Endothelial cell of umbilical vein (primary cell): Measurements from ENCODE around the gene KRT12. TPM values are rescaled to one million over a fixed set of nuclear protein-coding genes. Genes with fewer than 3 reads are reported as not detected.

Experiments used
- BruUV-seq: library from RNA; stranded (reverse); fragments of 400-500 nt; replicated peaks from 2 replicates; lab custom pipeline; 2021; lab: Mats Ljungman, UMichigan
- CTCF ChIA-PET: fragments of 300-600, 350-600 bp; sonication (Branson Sonifier 250); formaldehyde crosslinking; loops from one replicate; lab custom pipeline; 2021; ENCODE audit warnings: antibody characterized with exemption, inconsistent platforms; lab: Charles Lee
- POLR2A ChIA-PET: fragments of 300-600, 350-600 bp; sonication (Branson Sonifier 250); formaldehyde crosslinking; loops from one replicate; lab custom pipeline; 2021; ENCODE audit warnings: antibody characterized with exemption, inconsistent platforms; lab: Charles Lee
- DNase-seq: peaks from one replicate; pipeline ENCODE4 v3.0.0-alpha.2; 2011; ENCODE audit warnings: low read depth, low spot score
- FAIRE-seq: peaks from 2 replicates; lab custom pipeline; 2011; peaks lifted over from hg19 to GRCh38; lab: Jason Lieb, UNC
- H2AFZ ChIP-seq: 2 replicates; pipeline ENCODE4 v1.6.0; 2012; ENCODE audit warnings: low read depth, low read length, control low read depth, inconsistent platforms
- H3K27ac ChIP-seq: 2 replicates; pipeline ENCODE4 v1.5.1; 2011; ENCODE audit warnings: low read depth, mild to moderate bottlenecking, control low read depth, low read length, moderate library complexity; ENCODE audit not compliant: insufficient read depth
- H3K27me3 ChIP-seq, 2 experiments: 2 replicates each; pipeline versions ENCODE4 v1.6.0 to v1.6.1; 2011; ENCODE audit warnings: low read length in 2 of 2, mixed read lengths in 1 of 2; ENCODE audit not compliant: control insufficient read depth in 2 of 2, insufficient read depth in 2 of 2
- H3K36me3 ChIP-seq, 2 experiments: 2 replicates in 1 of 2; 3 replicates in 1 of 2; pipeline ENCODE4 v1.5.1; 2011; ENCODE audit warnings: low read length in 2 of 2, mild to moderate bottlenecking in 1 of 2, moderate library complexity in 1 of 2; ENCODE audit not compliant: control insufficient read depth in 2 of 2, insufficient read depth in 2 of 2; ENCODE audit errors: extremely low read depth in 1 of 2
- H3K4me1 ChIP-seq: 3 replicates; pipeline ENCODE4 v1.5.1; 2011; ENCODE audit warnings: mild to moderate bottlenecking, low read length; ENCODE audit not compliant: control insufficient read depth, insufficient read depth; ENCODE audit errors: extremely low read depth
- H3K4me2 ChIP-seq: 2 replicates; pipeline ENCODE4 v1.6.1; 2011; ENCODE audit warnings: low read length, control low read depth, mixed read lengths; ENCODE audit not compliant: insufficient read depth
- H3K4me3 ChIP-seq, 3 experiments: fragments of 200-600 bp in 1 of 3; sonication (generic), shearing (Covaris generic) in 1 of 3; replicated peaks in 1 of 3; 2 replicates each; pipeline ENCODE4 v1.5.1; 2011 to 2016; ENCODE audit warnings: control low read depth in 3 of 3, low read length in 3 of 3, mild to moderate bottlenecking in 2 of 3, inconsistent platforms in 1 of 3, low read depth in 1 of 3, moderate library complexity in 1 of 3; ENCODE audit not compliant: insufficient read depth in 1 of 3
- H3K79me2 ChIP-seq: 2 replicates; pipeline ENCODE4 v1.6.0; 2012; ENCODE audit warnings: low read length, inconsistent platforms; ENCODE audit not compliant: control insufficient read depth, insufficient read depth
- H3K9ac ChIP-seq: replicated peaks from 2 replicates; pipeline ENCODE3; 2011; ENCODE audit warnings: low read length, control low read depth; ENCODE audit not compliant: insufficient read depth; ENCODE audit errors: extremely low read depth
- H3K9me1 ChIP-seq: replicated peaks from 3 replicates; pipeline ENCODE4 v1.6.0; 2011; ENCODE audit warnings: mild to moderate bottlenecking, low read length; ENCODE audit not compliant: control insufficient read depth, insufficient read depth; ENCODE audit errors: extremely low read depth
- H3K9me3 ChIP-seq: replicated peaks from 2 replicates; pipeline ENCODE4 v1.5.1; 2012; ENCODE audit warnings: low read length, inconsistent platforms; ENCODE audit not compliant: control insufficient read depth, insufficient read depth
- H4K20me1 ChIP-seq: replicated peaks from 2 replicates; pipeline ENCODE3; 2011; ENCODE audit warnings: mild to moderate bottlenecking, low read length; ENCODE audit not compliant: control insufficient read depth, insufficient read depth; ENCODE audit errors: extremely low read depth
- CTCF ChIP-seq, 2 donors: IDR thresholded peaks; 1 replicate in 1 of 2; 2 replicates in 1 of 2; pipeline ENCODE4 v1.5.1; 2011; ENCODE audit warnings: low read length in 2 of 2, mild to moderate bottlenecking in 2 of 2, moderate library complexity in 2 of 2, control low read depth in 1 of 2, inconsistent platforms in 1 of 2, low read depth in 1 of 2; ENCODE audit not compliant: insufficient read depth in 1 of 2; ENCODE audit errors: extremely low read depth in 1 of 2
- JUN ChIP-seq: IDR thresholded peaks from 2 replicates; pipeline ENCODE4 v1.6.1; 2011; ENCODE audit warnings: borderline replicate concordance, low read depth; ENCODE audit not compliant: insufficient read length, insufficient read depth
- MAX ChIP-seq: IDR thresholded peaks from 2 replicates; pipeline ENCODE4 v1.6.1; 2011; ENCODE audit not compliant: insufficient read depth, insufficient read length
- MYC ChIP-seq: IDR thresholded peaks from one replicate; pipeline ENCODE4 v1.6.1; 2011; ENCODE audit warnings: mild to moderate bottlenecking, low read depth, low read length
- POLR2A ChIP-seq: IDR thresholded peaks from 2 replicates; pipeline ENCODE4 v1.6.1; 2012; ENCODE audit warnings: low read depth, mild to moderate bottlenecking, control low read depth, low read length
- dilution Hi-C: fragments of 300-500 bp; cut with MboI; formaldehyde crosslinking; loops from one replicate; pipeline ENCODE4 v1.15.0; 2019; ENCODE audit warnings: low sequenced_read_pairs; ENCODE audit not compliant: extremely low pct_ligation_motif_present
- intact Hi-C: fragments of 100-400 bp; cut with micrococcal nuclease; formaldehyde crosslinking; loops from one replicate; pipeline ENCODE4 v1.10.0; 2022
- polyA plus RNA-seq, 4 experiments: library from polyadenylated mRNA; depleted of rRNA in 3 of 4; stranded (reverse) in 3 of 4; unstranded in 1 of 4; fragments of >200 nt; gene quantifications; 2 replicates each; pipeline versions ENCODE4 v1.2.1 to v1.2.3, GENCODE V29; 2011 to 2012; ENCODE audit warnings: missing spikeins in 1 of 4
- total RNA-seq: library from RNA; stranded (reverse); gene quantifications from 2 replicates; pipeline ENCODE4 v1.2.3, GENCODE V29; 2021

The KRT12 gene
- total and polyA plus RNA-seq, 2 donors (not counting 3 experiments of a cell fraction or from before 2014, with no cell fraction given) = not detected

GRCh38 chr17:40820228-40820838 lies 46.7 kb downstream of the KRT12 start:
- H3K79me2 ChIP-seq = no peaks in the 10 kb centered on the region
- H4K20me1 ChIP-seq = no peaks in the 10 kb centered on the region
- H3K4me3 ChIP-seq = no peak overlapping the region
- H2AFZ ChIP-seq = no peak overlapping the region
- dilution Hi-C loops (no loop called here), intact Hi-C loops (no loop called here)
- H3K9ac ChIP-seq = no peak overlapping the region
- CTCF ChIA-PET = interaction anchor here (1.3 kb wide), 1 partner anchor 842 kb away, joined by 3 read pairs; no protein-coding TSS in a partner anchor
- TF ChIP-seq MYC = no peak
- no peak for TF ChIP-seq POLR2A
- TF ChIP-seq JUN = no peak
- no peak for TF ChIP-seq CTCF (IDR thresholded peaks at IDR 0.05; ENCODE audit: extremely low read depth in 1 of 2, insufficient read depth in 1 of 2, low read depth in 1 of 2, low read length in 2 of 2)
- H3K36me3 ChIP-seq = peaks cover 0 to 2% of the 10 kb centered on the region in 2 experiments
- H3K27me3 ChIP-seq = no peaks in the 10 kb centered on the region
- POLR2A ChIA-PET = no interaction called here
- H3K4me2 ChIP-seq = no peak overlapping the region
- BruUV-seq = no TSS peak
- DNase-seq = no peak
- no peaks in the 10 kb centered on the region for H3K9me1 ChIP-seq
- H3K27ac ChIP-seq = no peak overlapping the region
- no peaks in the 10 kb centered on the region for H3K9me3 ChIP-seq
- FAIRE-seq = no peak
- peaks cover 9% of the 10 kb centered on the region for H3K4me1 ChIP-seq

GRCh38 chr17:40819528-40820125 lies 47.4 kb downstream of the KRT12 start:
- Histone ChIP-seq H3K9me3 (no peaks in the 10 kb centered on the region), H4K20me1 (no peaks in the 10 kb centered on the region), H3K9me1 (no peaks in the 10 kb centered on the region), H3K9ac (peak overlapping the region; percentile 88), H3K4me2 (peak overlapping the region; percentile 86), H3K4me3 (peak overlapping the region; percentile 49 to 98 (median 93)), H2AFZ (peak overlapping the region; percentile 98), H3K36me3 (peaks cover 0 to 2% of the 10 kb centered on the region in 2 experiments), H3K27ac (peak overlapping the region; percentile 75), H3K79me2 (no peaks in the 10 kb centered on the region), H3K27me3 (no peaks in the 10 kb centered on the region), H3K4me1 (peaks cover 9% of the 10 kb centered on the region)
- ChIA-PET POLR2A (no interaction called here), CTCF (interaction anchor here (1.3 to 2.0 kb wide), 4 partner anchors 37 to 843 kb away, joined by 3 to 10 read pairs (median 8); no protein-coding TSS in a partner anchor)
- BruUV-seq = no TSS peak
- FAIRE-seq (peak; percentile 37), DNase-seq (peak; percentile 48)
- TF ChIP-seq CTCF (IDR thresholded peaks at IDR 0.05; ENCODE audit: extremely low read depth in 1 of 2, insufficient read depth in 1 of 2, low read depth in 1 of 2, low read length in 2 of 2) (no peak), POLR2A (peak; percentile 57), MAX (no peak)
- dilution Hi-C loops (no loop called here), intact Hi-C loops (loop anchor here (1.0 to 5.0 kb wide), 2 partner anchors 171 to 848 kb away; no protein-coding TSS in a partner anchor)
